ENCODE data around the gene ZNF668. TPM values are rescaled to one million over a fixed set of nuclear protein-coding genes. Genes with fewer than 3 reads are reported as not detected.

Gene ZNF668
- total RNA-seq (10 to 100 TPM; 11.8 to 12.2 TPM), polyA plus RNA-seq (ENCODE audit: insufficient read length in 6 of 6) (1 to 10 TPM; 3.8 to 5.9 (median 5.4) TPM)
- long read RNA-seq, donor 1, partial matches to known transcripts = 40 of 55 reads
- long read RNA-seq, donor 1, other reads (novel, unspliced or antisense) = 11 of 55 reads
- long read RNA-seq, donor 2, partial matches to known transcripts = 0 of 4 reads
- long read RNA-seq, donor 2, other reads (novel, unspliced or antisense) = 0 of 4 reads
- long read RNA-seq, donor 3, partial matches to known transcripts = 0 of 4 reads
- long read RNA-seq, donor 3, other reads (novel, unspliced or antisense) = 0 of 4 reads
- long read RNA-seq, donor 4, transcript ZNF668-201 (3 exons, 2,762 nt) = major isoform, 7 of 11 reads
- long read RNA-seq, donor 4, partial matches to known transcripts = 0 of 11 reads
- long read RNA-seq, donor 4, other reads (novel, unspliced or antisense) = 1 of 11 reads
- long read RNA-seq, donor 5, partial matches to known transcripts = 0 of 4 reads
- long read RNA-seq, donor 5, other reads (novel, unspliced or antisense) = 0 of 4 reads
- long read RNA-seq, donor 6, partial matches to known transcripts = 12 of 15 reads
- long read RNA-seq, donor 6, other reads (novel, unspliced or antisense) = 0 of 15 reads
- long read RNA-seq, donor 7, partial matches to known transcripts = 9 of 10 reads
- long read RNA-seq, donor 7, other reads (novel, unspliced or antisense) = 0 of 10 reads
- long read RNA-seq, donor 8, partial matches to known transcripts = 0 of 1 reads
- long read RNA-seq, donor 8, other reads (novel, unspliced or antisense) = 0 of 1 reads
- long read RNA-seq, donor 9 = 0 reads
- long read RNA-seq, donor 10, partial matches to known transcripts = 2 of 7 reads
- long read RNA-seq, donor 10, other reads (novel, unspliced or antisense) = 2 of 7 reads
- long read RNA-seq, donor 11 = 0 reads
- long read RNA-seq, donor 12, partial matches to known transcripts = 17 of 18 reads
- long read RNA-seq, donor 12, other reads (novel, unspliced or antisense) = 0 of 18 reads

DNA sequence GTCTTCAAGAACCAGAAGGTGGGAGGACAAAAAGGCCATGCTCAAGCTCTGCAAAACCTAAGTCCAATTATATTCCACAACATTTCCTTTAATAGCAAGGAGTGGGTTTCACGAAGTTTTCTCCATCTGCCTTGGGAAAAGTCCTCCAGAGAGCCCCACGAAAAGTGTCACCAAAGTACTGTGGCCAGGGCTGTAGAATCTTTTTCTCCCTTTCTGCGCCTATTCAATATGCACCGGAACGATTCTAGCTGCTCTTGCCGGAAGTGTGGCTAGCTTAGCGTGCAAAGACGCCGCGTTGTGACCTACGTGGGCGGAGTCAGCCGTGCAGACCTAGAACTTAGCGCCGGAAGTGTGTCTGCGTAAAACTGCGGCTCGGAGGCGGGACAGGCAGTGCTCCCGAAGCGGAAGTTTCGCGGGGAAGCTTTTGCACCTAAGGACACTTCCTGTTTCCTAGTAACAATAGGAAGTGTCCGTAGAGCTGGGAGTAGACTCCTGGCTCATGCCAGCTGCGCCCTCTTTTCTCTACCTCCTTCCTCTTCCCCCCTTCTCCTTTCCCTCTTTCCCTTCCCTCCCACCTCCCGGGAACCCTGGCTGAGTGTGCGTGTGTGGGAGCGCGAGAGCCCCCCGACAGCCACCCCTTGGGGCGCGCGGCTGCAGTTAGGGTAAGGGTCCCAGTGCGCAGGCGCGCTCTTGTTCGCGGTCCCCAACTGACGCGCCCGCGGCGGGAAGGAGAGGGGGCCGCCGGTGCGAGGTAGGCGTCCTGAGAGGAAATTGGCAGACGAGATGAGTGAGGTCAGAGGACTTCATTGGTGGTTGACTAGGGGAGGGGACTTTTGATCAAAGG, at the start of gene ZNF668, which contains the start of gene ZNF646:
Gene ZNF668 (minus strand): TSS at position 271 of the 844 bp plus-strand sequence. CDS start 9,781 bp downstream, outside the sequence.
Gene ZNF646 (plus strand): TSS at position 453 of the 844 bp plus-strand sequence. CDS start 1,903 bp downstream, outside the sequence.
- TF ChIP-seq, protein P1, sequence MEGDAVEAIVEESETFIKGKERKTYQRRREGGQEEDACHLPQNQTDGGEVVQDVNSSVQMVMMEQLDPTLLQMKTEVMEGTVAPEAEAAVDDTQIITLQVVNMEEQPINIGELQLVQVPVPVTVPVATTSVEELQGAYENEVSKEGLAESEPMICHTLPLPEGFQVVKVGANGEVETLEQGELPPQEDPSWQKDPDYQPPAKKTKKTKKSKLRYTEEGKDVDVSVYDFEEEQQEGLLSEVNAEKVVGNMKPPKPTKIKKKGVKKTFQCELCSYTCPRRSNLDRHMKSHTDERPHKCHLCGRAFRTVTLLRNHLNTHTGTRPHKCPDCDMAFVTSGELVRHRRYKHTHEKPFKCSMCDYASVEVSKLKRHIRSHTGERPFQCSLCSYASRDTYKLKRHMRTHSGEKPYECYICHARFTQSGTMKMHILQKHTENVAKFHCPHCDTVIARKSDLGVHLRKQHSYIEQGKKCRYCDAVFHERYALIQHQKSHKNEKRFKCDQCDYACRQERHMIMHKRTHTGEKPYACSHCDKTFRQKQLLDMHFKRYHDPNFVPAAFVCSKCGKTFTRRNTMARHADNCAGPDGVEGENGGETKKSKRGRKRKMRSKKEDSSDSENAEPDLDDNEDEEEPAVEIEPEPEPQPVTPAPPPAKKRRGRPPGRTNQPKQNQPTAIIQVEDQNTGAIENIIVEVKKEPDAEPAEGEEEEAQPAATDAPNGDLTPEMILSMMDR (IDR thresholded peaks at IDR 0.05) = no peak
- Histone ChIP-seq H3K4me1 (peaks cover 16 to 31% of the 10 kb centered on the region in 2 donors), H3K4me3 (peak within 1 kb of the TSS; percentile 72 to 84), H3K27ac (peak within 1 kb of the TSS; percentile 93 to 96), H3K27me3 (no peaks in the 10 kb centered on the region), H3K36me3 (peaks cover 0 to 33% of the 10 kb centered on the region in 2 donors), H3K9me3 (no peaks in the 10 kb centered on the region)
- intact Hi-C loops (cut with DNase I) = loop anchor here (10.0 kb wide), 2 partner anchors 69 to 81 kb away; partner anchors contain the start of gene PRSS36 (in 1 of the 2)
- peak; percentile 96 to 99 (median 98) for DNase-seq
- peak; percentile 94 for ATAC-seq

DNA sequence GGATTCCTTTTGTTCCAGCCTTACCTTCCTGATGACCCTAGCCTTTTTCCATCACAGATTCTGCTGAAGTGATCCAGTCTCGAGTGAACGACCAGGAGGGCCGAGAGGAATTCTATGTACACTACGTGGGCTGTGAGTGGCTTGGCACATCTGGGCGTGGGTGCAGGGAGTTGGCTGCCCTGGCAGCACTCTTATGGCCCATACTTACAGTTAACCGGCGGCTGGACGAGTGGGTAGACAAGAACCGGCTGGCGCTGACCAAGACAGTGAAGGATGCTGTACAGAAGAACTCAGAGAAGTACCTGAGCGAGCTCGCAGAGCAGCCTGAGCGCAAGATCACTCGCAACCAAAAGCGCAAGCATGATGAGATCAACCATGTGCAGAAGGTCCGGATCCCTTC, 46.1 kb upstream of the ZNF668 start:
- H3K27ac ChIP-seq = peak overlapping the region in 1 of 2 donors; percentile 90
- DNase-seq = no peak

DNA sequence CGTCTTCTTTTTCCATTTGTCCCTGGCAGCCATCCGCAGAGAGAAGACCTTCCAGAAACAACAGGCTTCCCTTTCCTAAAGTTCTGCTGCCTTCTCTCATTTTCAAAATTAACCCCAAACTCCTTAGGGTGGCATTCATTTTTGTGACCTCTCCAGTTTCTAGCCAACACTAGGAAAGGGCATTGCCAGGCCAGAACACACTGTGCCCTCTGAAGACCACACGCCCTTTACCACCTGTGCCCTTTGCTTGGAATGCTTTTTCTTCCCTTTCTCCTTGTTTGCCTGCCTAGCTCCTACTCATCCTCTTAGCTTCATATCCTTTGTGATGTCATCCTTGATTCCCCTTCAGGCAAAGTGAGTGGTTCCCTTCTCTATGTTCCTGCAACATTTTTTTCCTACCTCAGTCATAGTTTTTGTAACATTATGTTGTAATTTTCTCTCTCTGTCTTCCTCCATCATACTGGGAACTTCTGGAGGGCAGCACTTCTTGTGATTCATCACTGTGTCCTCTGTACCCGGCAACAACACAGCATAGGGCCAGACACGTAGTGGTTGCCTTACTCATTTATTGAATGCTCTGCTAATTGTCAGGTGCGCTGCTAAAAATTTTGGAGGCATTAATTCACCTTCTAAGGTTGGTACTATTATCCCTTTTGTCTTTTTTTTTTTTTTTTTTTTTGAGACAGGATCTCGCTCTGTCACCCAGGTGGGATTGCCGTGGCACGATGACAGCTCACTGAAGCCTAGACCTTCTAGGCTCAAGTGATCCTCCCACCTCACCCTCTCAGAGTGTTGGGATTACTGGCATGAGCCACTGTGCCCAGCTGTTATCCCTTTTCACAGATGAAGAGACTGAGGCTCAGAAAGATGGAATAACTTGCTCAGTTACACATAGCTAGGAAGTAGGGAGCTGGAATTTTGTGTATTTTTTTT, 44.4 kb upstream of the ZNF668 start:
- DNase-seq (no peak), ATAC-seq (peak; percentile 8)
- Histone ChIP-seq H3K36me3 (peaks cover 0 to 46% of the 10 kb centered on the region in 2 donors), H3K4me3 (peak overlapping the region; percentile 57 to 61), H3K4me1 (peaks cover 4 to 50% of the 10 kb centered on the region in 2 donors), H3K27ac (peak overlapping the region; percentile 90), H3K27me3 (no peaks in the 10 kb centered on the region), H3K9me3 (no peaks in the 10 kb centered on the region)
- TF ChIP-seq, protein P1 (IDR thresholded peaks at IDR 0.05) = no peak
- intact Hi-C loops (cut with DNase I) = no loop called here

More for the DNA sequence above, 46.1 kb upstream of the ZNF668 start:
- Histone ChIP-seq H3K4me1 (peaks cover 4 to 36% of the 10 kb centered on the region in 2 donors), H3K27me3 (no peaks in the 10 kb centered on the region), H3K36me3 (peaks cover 0 to 59% of the 10 kb centered on the region in 2 donors), H3K9me3 (no peaks in the 10 kb centered on the region), H3K4me3 (no peak overlapping the region)
- intact Hi-C loops (cut with DNase I) = no loop called here
- no peak for ATAC-seq
- TF ChIP-seq, protein P1 (IDR thresholded peaks at IDR 0.05) = no peak

All from left lung (tissue), 14 donors.